WERI-Rb-1 (cell line): ENCODE measurements around the gene ADGRF4.

Source experiments
- DNase-seq: peaks from one replicate; pipeline ENCODE4 v3.0.0-alpha.2; 2020
- H3K27ac ChIP-seq: fragments of 250-450 bp; sonication (Bioruptor Pico); 2 replicates; pipeline ENCODE4 v1.5.1; 2020; ENCODE audit warnings: mild to moderate bottlenecking, moderate library complexity
- H3K27me3 ChIP-seq: fragments of 250-450 bp; sonication (Bioruptor Pico); 2 replicates; pipeline ENCODE4 v1.5.1; 2021; ENCODE audit warnings: mild to moderate bottlenecking, low read depth, moderate library complexity; ENCODE audit not compliant: insufficient read depth, severe bottlenecking
- H3K36me3 ChIP-seq: fragments of 250-450 bp; sonication (Bioruptor Pico); 2 replicates; pipeline ENCODE4 v1.5.1; 2020; ENCODE audit warnings: mild to moderate bottlenecking, moderate library complexity
- H3K4me3 ChIP-seq: 2 replicates; pipeline ENCODE4 v1.5.1; 2011; ENCODE audit warnings: low read depth, mild to moderate bottlenecking, control low read depth, low read length
- H3K9me3 ChIP-seq: fragments of 250-450 bp; sonication (Bioruptor Pico); 2 replicates; pipeline ENCODE4 v1.5.1; 2021; ENCODE audit warnings: mild to moderate bottlenecking, moderate library complexity; ENCODE audit not compliant: severe bottlenecking
- TF ChIP-seq, protein P1 (sequence below): IDR thresholded peaks from 2 replicates; pipeline ENCODE4 v1.5.1; 2011; ENCODE audit warnings: low read depth, mild to moderate bottlenecking, control low read depth, inconsistent platforms, low read length

ADGRF4 gene

DNA sequence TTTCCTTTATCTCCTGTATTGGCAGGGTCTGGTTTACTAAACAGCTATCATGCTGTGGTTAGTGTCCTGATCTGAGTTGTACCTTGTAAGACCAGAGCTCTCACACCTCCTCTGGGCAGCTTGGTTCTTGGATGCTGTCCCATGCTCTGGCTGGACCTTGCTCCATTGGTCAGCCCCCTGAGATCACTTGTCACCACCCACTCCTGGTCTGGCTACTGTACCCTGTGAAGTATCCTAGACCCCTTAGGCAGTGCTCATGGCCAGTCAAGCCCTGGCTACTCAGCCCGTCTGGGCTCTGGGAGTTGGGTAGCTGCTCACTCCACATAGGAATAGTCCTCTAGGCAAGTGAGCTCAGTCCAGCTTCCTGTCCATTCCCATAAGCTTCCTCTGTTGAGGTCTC, 31.1 kb downstream of the ADGRF4 start:
- no peak for DNase-seq
- TF ChIP-seq, protein P1, sequence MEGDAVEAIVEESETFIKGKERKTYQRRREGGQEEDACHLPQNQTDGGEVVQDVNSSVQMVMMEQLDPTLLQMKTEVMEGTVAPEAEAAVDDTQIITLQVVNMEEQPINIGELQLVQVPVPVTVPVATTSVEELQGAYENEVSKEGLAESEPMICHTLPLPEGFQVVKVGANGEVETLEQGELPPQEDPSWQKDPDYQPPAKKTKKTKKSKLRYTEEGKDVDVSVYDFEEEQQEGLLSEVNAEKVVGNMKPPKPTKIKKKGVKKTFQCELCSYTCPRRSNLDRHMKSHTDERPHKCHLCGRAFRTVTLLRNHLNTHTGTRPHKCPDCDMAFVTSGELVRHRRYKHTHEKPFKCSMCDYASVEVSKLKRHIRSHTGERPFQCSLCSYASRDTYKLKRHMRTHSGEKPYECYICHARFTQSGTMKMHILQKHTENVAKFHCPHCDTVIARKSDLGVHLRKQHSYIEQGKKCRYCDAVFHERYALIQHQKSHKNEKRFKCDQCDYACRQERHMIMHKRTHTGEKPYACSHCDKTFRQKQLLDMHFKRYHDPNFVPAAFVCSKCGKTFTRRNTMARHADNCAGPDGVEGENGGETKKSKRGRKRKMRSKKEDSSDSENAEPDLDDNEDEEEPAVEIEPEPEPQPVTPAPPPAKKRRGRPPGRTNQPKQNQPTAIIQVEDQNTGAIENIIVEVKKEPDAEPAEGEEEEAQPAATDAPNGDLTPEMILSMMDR = no peak
- Histone ChIP-seq H3K27me3 (no peaks in the 10 kb centered on the region), H3K9me3 (peaks cover 5% of the 10 kb centered on the region), H3K36me3 (no peaks in the 10 kb centered on the region), H3K27ac (no peak overlapping the region), H3K4me3 (no peak overlapping the region)

DNA sequence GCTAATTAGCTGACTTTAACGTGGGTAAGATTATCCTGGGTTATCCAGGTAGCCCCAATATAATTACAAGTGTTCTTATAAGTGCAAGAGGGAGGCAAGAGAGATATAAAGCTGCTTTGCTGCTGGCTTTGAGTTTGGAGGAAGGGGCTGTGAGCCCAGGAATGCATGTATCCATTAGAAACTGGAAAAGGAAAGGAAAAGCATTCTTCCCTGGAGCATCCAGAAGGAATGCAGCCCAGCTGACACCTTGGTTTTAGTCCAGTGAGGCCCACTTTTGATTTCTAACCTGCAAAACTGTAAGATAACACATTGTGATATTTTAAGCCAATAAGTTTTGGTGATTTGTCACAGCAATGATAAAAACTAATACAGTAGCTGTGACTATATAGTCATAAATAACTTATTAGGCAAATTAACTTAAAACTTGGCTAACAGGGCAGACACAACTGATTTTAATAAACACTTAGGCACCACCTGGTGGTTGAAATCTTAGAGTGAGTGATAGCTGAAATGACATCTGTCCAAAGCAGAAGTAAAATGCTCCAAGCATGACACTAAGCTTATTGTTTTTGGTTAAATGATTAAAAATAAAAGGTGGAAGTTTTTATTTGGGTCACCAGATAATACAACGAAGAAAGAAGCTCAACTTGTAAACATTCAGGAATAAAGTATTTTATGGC, 35.6 kb downstream of the ADGRF4 start:
- Histone ChIP-seq H3K4me3 (no peak overlapping the region), H3K9me3 (no peaks in the 10 kb centered on the region), H3K27me3 (no peaks in the 10 kb centered on the region), H3K27ac (no peak overlapping the region), H3K36me3 (no peaks in the 10 kb centered on the region)
- DNase-seq = no peak
- TF ChIP-seq, protein P1 = peak; percentile 44

DNA sequence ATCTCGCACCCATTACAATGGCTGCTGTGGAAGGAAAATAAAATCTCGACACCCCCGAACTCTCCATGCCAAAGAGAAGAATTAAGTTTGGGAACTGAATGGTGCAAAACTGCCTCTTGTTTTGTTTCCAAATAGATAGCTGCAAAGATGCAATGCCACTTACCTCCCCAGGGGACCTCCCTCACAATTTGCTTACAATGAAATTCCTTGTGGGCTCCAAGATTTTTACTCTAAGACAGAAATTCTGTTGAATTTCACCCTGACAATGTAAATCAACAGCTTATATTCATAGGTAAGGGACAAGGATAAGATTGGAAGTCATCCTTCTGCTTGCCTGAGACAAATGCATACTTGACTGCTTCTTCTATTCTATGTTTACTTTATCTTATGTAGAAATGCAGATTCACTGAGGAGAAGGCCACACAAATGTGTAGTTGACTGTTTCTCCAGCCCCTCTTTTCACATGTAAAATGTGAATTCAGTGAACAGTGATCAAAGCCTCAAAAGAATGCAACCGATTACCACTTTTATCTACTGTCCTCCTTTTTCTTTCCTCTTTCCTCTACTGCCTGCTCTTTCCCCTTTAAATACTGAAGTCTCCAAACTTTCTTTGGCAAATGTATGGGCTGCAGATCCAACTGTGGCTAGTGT, 36.6 kb downstream of the ADGRF4 start:
- Histone ChIP-seq H3K36me3 (no peaks in the 10 kb centered on the region), H3K4me3 (no peak overlapping the region), H3K9me3 (no peaks in the 10 kb centered on the region), H3K27me3 (no peaks in the 10 kb centered on the region), H3K27ac (no peak overlapping the region)
- no peak for DNase-seq
- TF ChIP-seq, protein P1 = no peak

DNA sequence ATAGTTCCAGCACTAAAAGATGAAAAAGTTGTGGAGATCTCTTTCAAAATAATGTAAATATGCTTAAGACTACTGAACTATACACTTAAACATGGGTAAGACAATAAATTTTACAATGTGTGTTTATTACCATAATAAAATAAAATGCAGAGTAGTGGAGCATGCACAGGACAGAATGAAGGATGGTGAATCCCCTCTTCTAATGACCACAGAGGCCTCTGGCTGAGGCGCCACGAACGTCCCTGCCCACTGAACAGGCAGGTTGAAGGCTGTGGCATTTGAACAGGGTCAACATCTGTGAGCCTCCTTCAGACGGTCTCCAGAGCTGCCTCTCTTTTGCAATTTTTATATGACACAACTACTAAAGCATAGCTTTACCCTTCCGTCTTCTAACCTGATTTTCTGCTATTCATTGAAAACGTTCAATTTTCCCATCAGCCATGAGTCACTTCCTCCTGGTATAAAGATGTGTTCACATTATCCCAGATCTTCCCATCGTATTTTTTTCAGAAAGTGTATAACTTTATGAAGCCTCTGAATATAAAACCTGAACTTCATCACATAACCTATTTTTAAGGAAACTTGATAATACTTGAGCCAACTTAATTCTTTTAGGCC, 37.8 kb downstream of the ADGRF4 start:
- Histone ChIP-seq H3K27me3 (no peaks in the 10 kb centered on the region), H3K9me3 (no peaks in the 10 kb centered on the region), H3K4me3 (no peak overlapping the region), H3K27ac (no peak overlapping the region), H3K36me3 (no peaks in the 10 kb centered on the region)
- TF ChIP-seq, protein P1 = no peak
- DNase-seq = no peak

DNA sequence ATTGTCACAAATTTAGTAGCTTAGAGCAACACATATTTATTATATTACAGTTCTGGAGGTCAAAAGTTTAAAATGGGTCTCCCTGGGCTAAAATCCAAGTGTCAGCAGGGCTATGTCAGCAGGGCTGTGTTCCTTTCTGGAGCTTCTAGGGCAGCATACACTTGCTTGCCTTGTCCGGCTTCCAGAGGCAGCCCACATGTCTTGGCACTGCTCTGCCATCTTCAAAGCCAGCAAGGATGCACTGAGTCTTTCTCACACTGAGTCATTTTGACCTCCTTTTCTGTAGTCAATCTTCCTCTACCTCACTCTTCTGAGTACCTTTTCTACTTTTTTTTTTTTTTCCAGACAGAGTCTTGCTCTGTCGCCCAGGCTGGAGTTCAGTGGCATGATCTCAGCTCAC, 39.0 kb downstream of the ADGRF4 start:
- Histone ChIP-seq H3K36me3 (no peaks in the 10 kb centered on the region), H3K9me3 (no peaks in the 10 kb centered on the region), H3K4me3 (no peak overlapping the region), H3K27ac (no peak overlapping the region), H3K27me3 (no peaks in the 10 kb centered on the region)
- no peak for DNase-seq
- TF ChIP-seq, protein P1 = no peak
